Activated effector memory CD4-positive, alpha-beta T cell treated with anti-CD3 and anti-CD28 coated beads, Interleukin-2, amount 50 U/mL, for 16 hours (primary cell): ENCODE measurements around the gene ZBTB1.
"Not testable (repeated sequence)": the region's sequence is repeated elsewhere in the genome, so short reads cannot be mapped to it uniquely, and the experiment has no call there.

Experiments used
- DNase-seq: peaks from one replicate; pipeline ENCODE4 v3.0.0-alpha.2; 2020

ZBTB1 gene

DNA sequence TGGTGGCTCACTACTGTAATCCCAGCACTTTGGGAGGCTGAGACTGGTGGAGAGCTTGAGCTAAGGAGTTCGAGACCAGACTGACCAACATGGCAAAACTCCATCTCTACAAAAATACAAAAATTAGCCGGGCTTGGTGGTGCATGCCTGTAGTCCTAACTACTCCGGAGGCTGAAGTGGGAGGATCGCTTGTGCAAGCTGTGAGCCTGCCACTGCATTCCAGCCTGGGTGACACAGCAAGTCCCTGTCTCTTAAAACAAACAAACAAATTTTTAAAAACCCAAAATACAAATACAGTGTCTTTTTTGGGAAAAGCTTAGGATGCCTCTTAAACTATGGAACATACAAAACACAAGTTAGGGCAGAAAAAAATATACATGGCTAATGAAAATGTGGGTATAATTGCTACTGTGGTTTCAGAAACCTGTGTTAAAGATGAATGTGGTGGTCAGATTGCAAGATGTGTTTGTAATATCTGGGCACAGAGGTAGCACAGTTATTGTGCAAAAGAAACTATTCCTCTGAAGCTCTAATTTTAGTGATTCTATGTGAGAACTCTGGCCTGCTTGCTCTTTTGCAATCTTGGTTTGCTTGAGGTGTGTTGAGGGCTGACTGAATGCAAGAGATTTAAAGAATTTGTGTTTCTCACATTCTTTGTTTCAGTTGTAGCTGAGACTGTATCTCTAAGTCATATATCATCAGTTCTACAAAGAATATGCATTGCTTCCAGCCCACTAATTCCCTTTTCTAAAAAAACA lies 32.1 kb downstream of the ZBTB1 start:
- DNase-seq: no peak

DNA sequence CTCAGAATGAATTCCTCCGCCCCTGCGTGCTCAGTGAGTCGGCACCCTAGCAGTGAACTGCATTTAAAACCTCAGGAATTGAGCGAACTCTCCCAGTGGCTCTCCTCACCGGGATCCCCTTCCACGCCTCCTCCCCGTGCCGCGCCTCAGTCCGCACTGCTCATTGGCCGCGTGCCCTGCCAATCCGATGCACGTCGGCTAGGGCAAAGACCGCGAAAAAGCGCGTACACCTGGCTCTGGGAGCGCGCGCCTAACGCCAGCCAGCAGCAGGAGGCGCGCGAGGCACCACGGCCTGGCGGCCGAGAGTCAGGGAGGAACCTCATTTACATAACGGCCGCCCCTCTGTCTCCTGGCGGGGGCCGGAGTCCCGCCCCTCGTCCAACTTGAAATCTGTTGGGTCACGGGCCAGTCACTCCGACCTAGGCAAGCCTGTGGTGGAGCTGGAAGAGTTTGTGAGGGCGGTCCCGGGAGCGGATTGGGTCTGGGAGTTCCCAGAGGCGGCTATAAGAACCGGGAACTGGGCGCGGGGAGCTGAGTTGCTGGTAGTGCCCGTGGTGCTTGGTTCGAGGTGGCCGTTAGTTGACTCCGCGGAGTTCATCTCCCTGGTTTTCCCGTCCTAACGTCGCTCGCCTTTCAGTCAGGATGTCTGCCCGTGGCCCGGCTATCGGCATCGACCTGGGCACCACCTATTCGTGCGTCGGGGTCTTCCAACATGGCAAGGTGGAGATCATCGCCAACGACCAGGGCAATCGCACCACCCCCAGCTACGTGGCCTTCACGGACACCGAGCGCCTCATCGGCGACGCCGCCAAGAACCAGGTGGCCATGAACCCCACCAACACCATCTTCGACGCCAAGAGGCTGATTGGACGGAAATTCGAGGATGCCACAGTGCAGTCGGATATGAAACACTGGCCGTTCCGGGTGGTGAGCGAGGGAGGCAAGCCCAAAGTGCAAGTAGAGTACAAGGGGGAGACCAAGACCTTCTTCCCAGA lies 35.9 kb downstream of the ZBTB1 start, which contains the start of gene HSPA2:
Gene HSPA2 (plus strand): TSS at position 534 of the 995 bp plus-strand sequence. CDS start 109 bp downstream, at position 643.
- peak; percentile 98 for DNase-seq

DNA sequence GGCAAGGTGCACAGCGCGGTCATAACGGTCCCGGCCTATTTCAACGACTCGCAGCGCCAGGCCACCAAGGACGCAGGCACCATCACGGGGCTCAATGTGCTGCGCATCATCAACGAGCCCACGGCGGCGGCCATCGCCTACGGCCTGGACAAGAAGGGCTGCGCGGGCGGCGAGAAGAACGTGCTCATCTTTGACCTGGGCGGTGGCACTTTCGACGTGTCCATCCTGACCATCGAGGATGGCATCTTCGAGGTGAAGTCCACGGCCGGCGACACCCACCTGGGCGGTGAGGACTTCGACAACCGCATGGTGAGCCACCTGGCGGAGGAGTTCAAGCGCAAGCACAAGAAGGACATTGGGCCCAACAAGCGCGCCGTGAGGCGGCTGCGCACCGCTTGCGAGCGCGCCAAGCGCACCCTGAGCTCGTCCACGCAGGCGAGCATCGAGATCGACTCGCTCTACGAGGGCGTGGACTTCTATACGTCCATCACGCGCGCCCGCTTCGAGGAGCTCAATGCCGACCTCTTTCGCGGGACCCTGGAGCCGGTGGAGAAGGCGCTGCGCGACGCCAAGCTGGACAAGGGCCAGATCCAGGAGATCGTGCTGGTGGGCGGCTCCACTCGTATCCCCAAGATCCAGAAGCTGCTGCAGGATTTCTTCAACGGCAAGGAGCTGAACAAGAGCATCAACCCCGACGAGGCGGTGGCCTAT lies 36.8 kb downstream of the ZBTB1 start:
- DNase-seq: peak; percentile 66

DNA sequence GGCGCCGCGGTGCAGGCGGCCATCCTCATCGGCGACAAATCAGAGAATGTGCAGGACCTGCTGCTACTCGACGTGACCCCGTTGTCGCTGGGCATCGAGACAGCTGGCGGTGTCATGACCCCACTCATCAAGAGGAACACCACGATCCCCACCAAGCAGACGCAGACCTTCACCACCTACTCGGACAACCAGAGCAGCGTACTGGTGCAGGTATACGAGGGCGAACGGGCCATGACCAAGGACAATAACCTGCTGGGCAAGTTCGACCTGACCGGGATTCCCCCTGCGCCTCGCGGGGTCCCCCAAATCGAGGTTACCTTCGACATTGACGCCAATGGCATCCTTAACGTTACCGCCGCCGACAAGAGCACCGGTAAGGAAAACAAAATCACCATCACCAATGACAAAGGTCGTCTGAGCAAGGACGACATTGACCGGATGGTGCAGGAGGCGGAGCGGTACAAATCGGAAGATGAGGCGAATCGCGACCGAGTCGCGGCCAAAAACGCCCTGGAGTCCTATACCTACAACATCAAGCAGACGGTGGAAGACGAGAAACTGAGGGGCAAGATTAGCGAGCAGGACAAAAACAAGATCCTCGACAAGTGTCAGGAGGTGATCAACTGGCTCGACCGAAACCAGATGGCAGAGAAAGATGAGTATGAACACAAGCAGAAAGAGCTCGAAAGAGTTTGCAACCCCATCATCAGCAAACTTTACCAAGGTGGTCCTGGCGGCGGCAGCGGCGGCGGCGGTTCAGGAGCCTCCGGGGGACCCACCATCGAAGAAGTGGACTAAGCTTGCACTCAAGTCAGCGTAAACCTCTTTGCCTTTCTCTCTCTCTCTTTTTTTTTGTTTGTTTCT lies 37.6 kb downstream of the ZBTB1 start:
- DNase-seq: peak; percentile 65

DNA sequence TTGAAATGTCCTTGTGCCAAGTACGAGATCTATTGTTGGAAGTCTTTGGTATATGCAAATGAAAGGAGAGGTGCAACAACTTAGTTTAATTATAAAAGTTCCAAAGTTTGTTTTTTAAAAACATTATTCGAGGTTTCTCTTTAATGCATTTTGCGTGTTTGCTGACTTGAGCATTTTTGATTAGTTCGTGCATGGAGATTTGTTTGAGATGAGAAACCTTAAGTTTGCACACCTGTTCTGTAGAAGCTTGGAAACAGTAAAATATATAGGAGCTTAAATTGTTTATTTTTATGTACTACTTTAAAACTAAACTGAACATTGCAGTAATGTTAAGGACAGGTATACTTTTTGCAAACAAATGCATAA lies 38.2 kb downstream of the ZBTB1 start:
- DNase-seq: no peak

DNA sequence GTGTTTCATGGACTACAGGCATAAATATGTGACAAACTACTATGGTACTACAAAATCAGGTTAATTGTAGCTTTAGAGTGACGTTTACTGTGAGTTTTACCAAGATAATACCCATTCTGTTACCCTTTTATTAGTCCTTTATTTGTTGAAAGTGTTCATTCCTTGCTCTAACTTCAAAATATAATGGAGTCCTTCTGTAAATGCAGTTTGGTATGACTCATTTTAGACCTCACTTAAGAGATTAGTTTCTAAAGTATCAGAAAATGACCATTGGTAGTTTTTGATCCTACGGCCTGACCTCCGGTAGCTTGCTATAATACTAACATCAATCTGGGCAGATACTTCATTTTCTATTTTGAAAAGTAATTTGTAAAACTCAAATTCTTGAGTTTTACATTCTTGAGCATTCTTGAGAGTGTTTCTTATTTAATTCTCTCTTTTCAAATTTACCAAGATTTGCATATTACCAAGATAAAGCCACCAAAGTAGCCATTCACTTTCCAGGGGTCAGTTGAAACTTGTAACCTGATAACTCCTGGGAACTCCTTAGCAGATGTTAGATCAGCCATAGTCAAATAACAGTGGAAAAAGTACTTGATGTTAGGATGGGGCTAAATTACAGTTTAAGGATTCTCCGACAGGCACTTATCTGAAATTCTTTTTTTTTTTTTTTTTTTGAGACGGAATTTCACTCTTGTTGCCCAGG lies 40.2 kb downstream of the ZBTB1 start:
- no peak for DNase-seq

DNA sequence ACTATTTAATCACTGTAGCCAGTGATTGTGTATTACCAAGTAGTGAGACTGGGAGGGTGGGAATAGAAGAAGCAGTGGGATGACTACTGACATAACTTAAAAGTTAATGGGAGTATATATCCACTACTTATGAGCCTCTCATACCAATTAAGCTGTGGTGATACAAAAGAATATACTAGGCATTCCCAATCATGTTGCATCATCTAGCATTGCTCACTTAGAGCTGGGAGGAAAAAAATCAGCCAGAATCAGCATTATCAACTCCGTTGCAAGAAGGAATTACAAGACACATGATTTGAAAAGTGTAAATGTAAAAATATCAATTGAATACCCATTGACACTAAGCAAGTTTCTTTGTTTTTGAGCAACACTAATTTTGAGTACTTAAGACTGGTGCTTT lies 44.4 kb downstream of the ZBTB1 start:
- DNase-seq: no peak

DNA sequence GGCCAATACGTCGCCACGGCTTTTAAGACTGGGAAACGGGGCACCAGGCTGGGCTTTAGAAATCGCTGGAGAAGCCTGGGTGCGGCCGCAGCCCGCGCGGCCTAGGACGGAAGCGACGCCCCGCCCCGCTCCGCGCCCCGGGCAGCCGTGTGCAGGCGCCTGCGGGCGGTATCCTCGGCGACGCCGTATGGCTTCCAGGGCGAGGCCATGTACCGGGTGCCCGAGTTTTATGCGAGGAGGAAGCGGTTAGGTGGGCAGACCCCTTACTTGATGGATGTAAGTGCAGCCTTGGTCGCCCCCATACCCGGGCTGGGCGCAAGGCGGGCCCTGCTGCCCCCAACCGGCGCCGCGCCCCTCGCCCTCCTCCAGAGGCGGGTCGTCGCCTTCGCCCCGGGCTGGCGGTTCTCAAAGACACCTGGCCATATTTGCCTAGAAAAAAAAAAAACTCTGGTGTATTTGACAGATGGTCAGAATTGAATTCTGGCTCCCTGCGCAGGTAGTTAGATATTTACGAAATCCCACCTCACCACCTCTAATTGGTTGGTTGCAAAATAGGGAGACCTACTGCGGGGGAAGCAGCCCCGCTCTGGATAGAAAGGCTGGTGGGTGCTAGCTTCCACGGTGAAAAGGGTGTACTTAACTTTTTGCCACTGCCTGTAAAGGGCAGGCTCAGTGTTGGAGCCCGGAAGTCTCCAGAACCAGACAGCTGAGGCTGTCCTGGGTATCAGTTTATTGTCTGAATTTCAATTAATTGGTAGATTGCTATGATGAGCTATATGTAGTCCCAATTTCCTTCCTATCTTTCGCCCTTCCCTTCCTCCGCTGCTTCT lies 45.4 kb downstream of the ZBTB1 start, which contains the start of gene PPP1R36:
Gene PPP1R36 (plus strand): TSS at position 171 of the 830 bp plus-strand sequence. CDS start 37 bp downstream, at position 208.
- peak; percentile 78 for DNase-seq

DNA sequence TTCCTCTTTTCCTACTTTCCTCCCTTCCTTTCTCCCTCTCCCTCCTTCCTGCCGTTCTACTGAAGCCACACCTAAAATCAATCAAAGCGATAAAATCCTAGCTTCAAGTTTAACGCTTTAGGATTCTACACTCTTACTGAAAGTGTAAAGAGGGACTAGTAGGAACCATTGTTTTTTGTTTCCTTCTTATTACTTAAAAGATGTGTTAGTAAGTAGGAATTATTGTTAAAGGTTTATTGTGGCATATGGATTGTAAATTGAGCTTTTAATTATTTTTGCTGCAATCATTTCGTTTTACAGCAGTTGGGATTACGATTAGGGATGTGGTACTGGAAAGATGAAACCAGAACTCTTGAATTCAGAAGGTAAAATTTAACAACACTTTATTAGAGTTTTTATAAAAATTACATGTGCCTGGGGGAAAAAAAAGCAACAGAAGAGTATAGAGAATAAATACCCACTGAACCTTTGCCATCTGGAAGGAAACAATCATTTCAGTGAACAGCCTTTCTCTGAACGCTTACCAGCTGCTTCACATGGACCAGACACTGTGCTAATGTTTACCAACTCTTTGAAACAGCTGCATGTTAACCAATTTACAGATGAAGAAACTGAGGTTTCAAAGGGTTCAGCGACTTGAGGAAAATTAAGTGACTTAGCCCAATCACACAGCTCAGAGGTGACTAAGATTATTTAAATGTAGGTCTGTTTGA lies 46.2 kb downstream of the ZBTB1 start:
- DNase-seq: no peak

DNA sequence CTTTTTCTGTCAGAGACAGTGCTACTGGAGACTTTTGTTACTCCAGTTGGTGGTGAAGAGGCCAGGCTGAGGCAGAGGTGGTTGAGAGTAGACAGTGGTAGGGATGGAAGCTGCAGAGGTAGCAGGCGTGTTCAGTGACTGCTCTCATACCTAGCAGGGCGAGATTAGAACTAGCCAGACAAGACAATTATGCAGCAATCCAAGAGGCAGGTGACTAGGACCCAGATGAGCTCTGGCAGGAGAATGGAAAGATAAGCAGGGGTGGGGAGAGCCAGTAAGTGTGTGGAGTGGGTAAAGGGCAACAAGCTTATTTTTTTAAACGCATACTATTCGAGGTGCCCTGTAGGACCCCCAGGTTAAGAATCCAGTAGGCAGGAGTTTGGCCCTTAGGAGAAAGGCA lies 50.0 kb downstream of the ZBTB1 start:
- DNase-seq: no peak

DNA sequence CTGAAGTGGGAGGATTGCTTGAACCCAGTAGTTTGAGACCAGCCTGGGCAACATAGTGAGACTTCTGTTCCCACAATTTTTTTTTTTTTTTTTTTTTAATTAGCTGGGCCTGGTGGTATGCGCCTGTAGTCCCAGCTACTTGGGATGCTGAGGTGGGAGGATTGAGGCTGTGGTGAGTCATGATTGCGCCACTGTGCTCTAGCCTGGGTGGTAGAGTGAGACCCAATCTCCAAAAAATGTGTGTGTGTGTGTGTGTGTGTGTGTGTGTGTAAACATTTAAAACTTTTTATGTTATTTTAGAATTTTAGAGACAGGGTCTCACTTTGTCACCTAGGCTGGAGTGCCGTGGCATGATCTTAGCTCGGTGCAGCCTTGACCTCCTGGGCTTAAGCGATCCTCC lies 52.0 kb downstream of the ZBTB1 start:
- DNase-seq: no peak

DNA sequence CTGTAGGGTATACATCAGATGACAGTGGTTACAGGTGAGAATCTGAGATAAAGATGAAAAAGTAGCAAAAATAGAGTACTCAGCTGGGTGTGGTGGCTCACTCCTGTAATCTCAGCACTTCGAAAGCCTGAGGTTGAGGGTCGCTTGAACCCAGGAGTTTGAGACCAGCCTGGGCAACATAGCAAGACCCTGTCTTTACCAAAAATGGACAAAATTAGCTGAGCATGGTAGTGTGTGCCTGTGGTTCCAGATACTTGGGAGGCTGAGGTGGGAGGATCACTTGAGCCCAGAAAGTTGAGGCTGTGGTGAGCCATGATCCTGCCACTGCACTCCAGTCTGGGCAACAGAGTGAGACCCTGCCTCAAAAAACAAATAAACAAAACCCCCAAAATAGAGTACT lies 53.6 kb downstream of the ZBTB1 start:
- DNase-seq: not testable (repeated sequence)

DNA sequence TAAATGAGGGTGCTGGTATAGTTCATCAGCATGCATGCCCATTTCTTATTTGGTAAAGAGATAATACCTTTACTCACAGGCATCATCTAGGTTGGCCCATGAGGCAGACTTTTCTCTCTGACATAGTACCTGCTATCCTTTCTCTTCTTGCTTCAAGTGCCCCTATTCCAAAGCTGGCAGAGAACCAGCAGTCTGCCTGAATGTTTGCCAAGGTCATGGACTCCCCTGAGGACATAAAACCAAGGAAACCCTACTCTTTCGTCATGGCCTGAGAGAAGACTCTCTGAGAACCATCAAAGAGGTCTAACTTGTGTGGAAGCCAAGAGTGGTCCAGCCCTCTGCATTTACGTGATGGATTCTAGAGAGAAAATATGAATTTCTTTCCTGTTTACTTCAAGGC lies 57.1 kb downstream of the ZBTB1 start:
- no peak for DNase-seq

DNA sequence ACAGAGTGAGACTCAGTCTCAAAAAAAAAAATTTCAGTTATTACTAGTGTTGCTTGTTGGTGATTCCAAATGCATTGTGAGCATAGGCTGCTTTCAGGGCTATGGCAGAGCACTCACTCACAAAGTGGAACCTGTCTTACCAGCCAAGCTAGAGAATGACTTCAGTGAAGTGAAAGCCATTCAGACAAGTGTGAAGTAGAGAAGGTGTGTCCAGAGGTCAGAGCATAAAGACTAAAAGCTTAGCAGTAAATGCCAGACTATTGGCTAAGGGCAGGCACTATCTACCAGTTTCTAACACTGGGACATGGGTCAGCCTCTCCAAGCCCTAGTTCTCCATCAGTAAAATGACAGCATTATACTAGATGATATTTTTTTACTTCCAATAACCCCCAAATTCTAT lies 57.9 kb downstream of the ZBTB1 start:
- DNase-seq: no peak

DNA sequence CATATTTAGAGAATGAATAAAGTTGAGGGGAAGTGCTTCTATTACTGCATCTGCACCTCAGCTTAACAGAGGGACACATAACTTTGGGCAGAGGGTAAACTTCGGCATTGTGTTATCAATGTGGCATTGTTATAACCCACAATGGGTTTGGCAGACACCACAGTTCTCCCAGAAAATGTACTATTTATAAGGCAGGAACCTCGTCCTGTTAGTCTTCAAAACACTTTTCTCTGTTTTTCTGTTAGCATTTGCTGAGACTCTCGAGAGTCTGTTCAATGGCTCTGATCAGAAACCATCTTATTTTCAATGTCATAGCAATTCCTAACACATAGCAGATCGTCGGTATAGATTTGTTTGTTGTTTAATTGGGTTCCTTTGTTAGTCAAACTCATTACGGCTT lies 59.1 kb downstream of the ZBTB1 start:
- DNase-seq: no peak

DNA sequence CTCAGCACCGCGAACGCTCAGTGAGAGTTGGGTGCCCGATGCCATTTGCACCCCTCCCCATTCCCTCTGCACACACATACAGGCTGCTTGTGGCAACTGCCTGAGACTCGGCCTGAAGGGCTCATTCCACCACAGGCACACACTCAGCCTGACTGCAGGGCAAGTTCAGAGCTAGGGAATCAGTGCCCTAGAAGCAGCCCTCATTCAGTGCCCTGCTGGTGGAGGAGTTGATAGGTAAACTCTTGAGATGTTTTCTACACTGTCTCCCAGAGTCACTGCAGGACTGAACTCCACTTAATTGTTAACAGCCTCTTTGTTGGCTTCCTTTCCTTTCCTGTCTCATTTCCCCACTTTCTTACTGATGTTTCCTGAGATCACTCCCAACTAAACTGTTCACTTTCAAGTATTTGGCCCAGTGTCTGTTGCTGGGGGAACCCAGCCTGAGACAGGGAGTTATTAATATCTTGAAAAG lies 62.1 kb downstream of the ZBTB1 start:
- no peak for DNase-seq

DNA sequence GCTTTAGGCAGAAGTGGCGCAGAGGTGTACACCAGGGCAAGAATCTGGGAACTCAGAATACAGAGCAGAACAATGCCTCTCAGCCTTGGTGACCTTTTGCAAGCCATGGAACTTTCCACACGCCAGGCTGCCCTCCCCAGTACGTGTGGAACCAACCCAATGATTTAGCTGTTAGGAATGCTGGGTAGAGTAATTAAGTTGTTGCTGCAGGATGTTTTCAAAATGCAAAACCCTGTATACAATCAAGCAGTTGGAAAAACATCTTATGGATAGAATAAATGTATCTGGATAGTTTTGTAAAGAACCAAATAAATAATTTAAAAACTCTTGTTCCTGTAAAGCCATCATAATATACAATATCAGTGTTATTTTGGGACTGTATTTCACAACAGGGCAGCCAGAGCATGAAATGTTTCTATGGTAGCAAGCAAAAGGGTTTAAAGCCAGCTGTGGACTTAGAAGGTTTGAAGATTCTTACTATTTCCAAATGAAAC lies 64.6 kb downstream of the ZBTB1 start:
- no peak for DNase-seq

DNA sequence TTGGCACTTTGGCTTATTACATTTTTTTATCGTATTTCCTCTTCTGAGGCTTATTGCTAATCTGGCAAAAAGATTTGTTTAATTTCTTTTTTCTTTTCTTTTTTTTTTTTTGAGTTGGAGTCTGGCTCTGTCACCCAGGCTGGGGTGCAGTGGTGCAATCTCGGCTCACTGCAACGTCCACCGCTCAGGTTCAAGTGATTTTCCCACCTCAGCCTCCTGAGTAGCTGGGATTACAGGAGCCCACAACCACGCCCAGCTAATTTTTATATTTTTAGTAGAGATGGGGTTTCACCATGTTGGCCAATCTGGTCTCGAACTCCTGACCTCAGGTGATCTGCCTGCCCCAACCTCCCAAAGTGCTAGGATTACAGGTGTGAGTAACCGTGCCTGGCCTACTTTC lies 65.1 kb downstream of the ZBTB1 start:
- DNase-seq: not testable (repeated sequence)

DNA sequence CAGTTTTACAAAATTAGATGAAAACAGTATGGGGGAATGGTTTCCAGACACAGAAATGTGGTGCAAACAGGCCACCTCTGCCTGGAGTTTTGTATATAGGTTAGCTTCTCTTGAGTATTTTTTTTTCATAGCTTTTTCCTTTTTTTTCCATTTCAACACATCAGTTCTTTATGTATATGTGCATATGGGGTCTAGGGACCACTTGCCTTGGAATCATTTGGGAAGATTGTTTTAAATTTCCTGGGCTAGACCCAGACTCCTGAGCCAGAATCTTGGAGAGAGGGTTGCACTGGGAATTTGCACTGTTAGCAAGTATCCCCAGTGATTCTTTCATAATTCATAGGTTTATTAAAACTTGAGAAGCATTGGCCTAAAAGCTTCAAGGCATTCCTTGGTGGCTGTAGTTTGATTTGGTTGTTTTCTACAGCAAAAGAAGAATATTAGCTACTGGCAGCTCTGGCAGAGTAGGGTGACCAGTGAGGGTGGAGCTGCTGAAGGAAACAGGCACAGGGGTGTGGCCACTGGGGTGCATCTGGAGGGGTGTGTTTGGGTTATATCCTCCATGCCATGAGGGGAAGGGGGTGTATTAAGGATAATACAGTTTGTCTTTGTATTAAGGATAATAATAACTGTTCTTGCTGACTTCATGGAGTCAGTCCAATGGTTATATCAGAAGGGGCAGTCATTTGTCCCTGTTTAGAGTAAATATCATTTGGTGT lies 68.0 kb downstream of the ZBTB1 start:
- DNase-seq: no peak
